GM12878 (cell line): Measurements from ENCODE around the gene MAP4K4. TPM values are rescaled to one million over a fixed set of nuclear protein-coding genes. Genes with fewer than 3 reads are reported as not detected.

ENCODE experiments used
- ATAC-seq: fragments of 200-7000 bp; cut with Tn5 transposase; 3 replicates; pipeline ENCODE4 v1.9.1; 2020; ENCODE audit warnings: mild to moderate bottlenecking, moderate library complexity
- BruUV-seq: library from RNA; stranded (reverse); fragments of 400-500 nt; replicated peaks from 2 replicates; lab custom pipeline; 2021; lab: Mats Ljungman, UMichigan
- CTCF ChIA-PET: fragments of 300-600 bp; sonication (Branson Sonifier 250); formaldehyde crosslinking; extraction: SDS; loops from one replicate; lab custom pipeline; 2021; ENCODE audit warnings: inconsistent platforms; lab: Yijun Ruan, JAX
- POLR2A ChIA-PET: fragments of 350-600 bp; formaldehyde crosslinking; extraction: SDS; loops from one replicate; lab custom pipeline; 2021; ENCODE audit warnings: inconsistent platforms; lab: Charles Lee
- RAD21 ChIA-PET: fragments of 300-600 bp; sonication (Branson Sonifier 250); formaldehyde crosslinking; loops from one replicate; lab custom pipeline; 2023; ENCODE audit warnings: antibody characterized with exemption; ENCODE audit not compliant: unreplicated experiment; lab: Charles Lee
- SMC1A ChIA-PET: fragments of 300-600 bp; sonication (Branson Sonifier 250); formaldehyde crosslinking; loops from one replicate; lab custom pipeline; 2023; ENCODE audit not compliant: unreplicated experiment, uncharacterized antibody; lab: Charles Lee
- DNase-seq: peaks from one replicate; pipeline ENCODE4 v3.0.0-alpha.2; 2011; ENCODE audit warnings: low read depth, low spot score
- FAIRE-seq: peaks from 3 replicates; lab custom pipeline; 2011; peaks lifted over from hg19 to GRCh38; lab: Jason Lieb, UNC
- H2AFZ ChIP-seq: 2 replicates; pipeline ENCODE4 v1.6.0; 2011; ENCODE audit warnings: low read depth, low read length, control low read depth; ENCODE audit not compliant: control insufficient read depth
- H3K27ac ChIP-seq: 2 replicates; pipeline ENCODE4 v1.5.1; 2011; ENCODE audit warnings: control low read depth; ENCODE audit not compliant: control insufficient read depth, insufficient read depth
- H3K27me3 ChIP-seq, 2 experiments: replicated peaks in 1 of 2; 2 replicates each; pipeline versions ENCODE4 v1.6.0 to v1.6.1; 2011; ENCODE audit warnings: low read length in 1 of 2; ENCODE audit not compliant: control insufficient read depth in 2 of 2, insufficient read depth in 2 of 2
- H3K36me3 ChIP-seq, 2 experiments: 2 replicates each; pipeline ENCODE4 v1.5.1; 2011; ENCODE audit warnings: low read length in 1 of 2; ENCODE audit not compliant: control insufficient read depth in 2 of 2, insufficient read depth in 2 of 2
- H3K4me1 ChIP-seq: 2 replicates; pipeline ENCODE4 v1.6.1; 2011; ENCODE audit warnings: mild to moderate bottlenecking, low read length, moderate library complexity, mixed read lengths; ENCODE audit not compliant: control insufficient read depth, insufficient read depth
- H3K4me2 ChIP-seq: 2 replicates; pipeline ENCODE4 v1.6.0; 2011; ENCODE audit warnings: control low read depth; ENCODE audit not compliant: control insufficient read depth, insufficient read depth
- H3K4me3 ChIP-seq: fragments of 200-600 bp; sonication (generic); 2 replicates; pipeline ENCODE4 v1.5.1; 2016
- H3K79me2 ChIP-seq: 2 replicates; pipeline ENCODE4 v1.6.0; 2011; ENCODE audit warnings: low read length; ENCODE audit not compliant: control insufficient read depth, insufficient read depth
- H3K9ac ChIP-seq: 2 replicates; pipeline ENCODE4 v1.8.0; 2011; ENCODE audit warnings: low read length, control low read depth, mixed read lengths; ENCODE audit not compliant: control insufficient read depth, insufficient read depth
- H3K9me3 ChIP-seq: replicated peaks from 3 replicates; pipeline ENCODE4 v1.5.1; 2011; ENCODE audit warnings: mild to moderate bottlenecking, low read length; ENCODE audit not compliant: control insufficient read depth, insufficient read depth
- H4K20me1 ChIP-seq: 2 replicates; pipeline ENCODE4 v1.6.0; 2011; ENCODE audit not compliant: control insufficient read depth, insufficient read depth
- MTA2 ChIP-seq: fragments of 450-650 bp; IDR thresholded peaks from 2 replicates; pipeline ENCODE4 v1.6.1; 2016; ENCODE audit warnings: low read depth, mild to moderate bottlenecking, moderate library complexity
- NBN ChIP-seq: fragments of 450-650 bp; IDR thresholded peaks from 2 replicates; pipeline ENCODE4 v1.6.1; 2016
- PAX8 ChIP-seq: fragments of 450-650 bp; IDR thresholded peaks from 2 replicates; pipeline ENCODE4 v1.6.1; 2017; ENCODE audit warnings: mild to moderate bottlenecking, moderate library complexity
- RB1 ChIP-seq: fragments of 450-650 bp; formaldehyde crosslinking; IDR thresholded peaks from 2 replicates; pipeline ENCODE4 v1.6.1; 2017; ENCODE audit warnings: mild to moderate bottlenecking, borderline replicate concordance
- SREBF1 ChIP-seq: IDR thresholded peaks from 2 replicates; pipeline ENCODE4 v1.6.1; 2012; ENCODE audit warnings: mild to moderate bottlenecking, low read length
- WGBS: methylation state at CpG from one replicate; pipeline ENCODE4 v1.1.6; 2016; ENCODE audit warnings: low lambda C conversion rate; ENCODE audit not compliant: insufficient replicate concordance, insufficient coverage; ENCODE audit errors: missing lambda C conversion rate; 5-methylcytosine and 5-hydroxymethylcytosine counted together
- in situ Hi-C: fragments of 300-500 bp; cut with MboI; formaldehyde crosslinking; loops from 9 replicates; pipeline ENCODE4 v1.14.3; 2018; ENCODE audit warnings: mixed read lengths
- intact Hi-C: fragments of 100-400 bp; cut with micrococcal nuclease; formaldehyde crosslinking; loops from one replicate; pipeline ENCODE4 v1.14.2; 2022; ENCODE audit not compliant: unreplicated experiment
- polyA plus RNA-seq, 11 experiments: library from polyadenylated mRNA; depleted of rRNA in 4 of 11; unstranded in 6 of 11; stranded (reverse) in 5 of 11; fragments of >200 nt; fragmentation: Nextera tagmentation in 4 of 11; fragmentation: Illumina TruSeq in 1 of 11; extraction: Ambion mirVana in 4 of 11; extraction: Trizol in 1 of 11; gene quantifications; 1 replicate in 1 of 11; 2 replicates in 10 of 11; pipeline versions ENCODE4 v1.2.1 to v1.2.3, GENCODE V29; 2011 to 2016; ENCODE audit warnings: inconsistent platforms in 2 of 11, missing spikeins in 2 of 11, low read depth in 1 of 11
- total RNA-seq, 4 experiments: library from RNA; depleted of rRNA in 3 of 4; stranded (reverse); fragments of >200 nt in 3 of 4; fragmentation: Illumina TruSeq in 1 of 4; extraction: Trizol in 1 of 4; gene quantifications; 2 replicates each; pipeline versions ENCODE4 v1.2.1 to v1.2.3, GENCODE V29; 2013 to 2021
- TF ChIP-seq, protein P1 (sequence below): IDR thresholded peaks from 2 replicates; pipeline ENCODE4 v1.6.1; 2012; ENCODE audit warnings: low read depth, low read length, improper control_type of control experiment

MAP4K4 gene
- total and polyA plus RNA-seq, 10 of the 15 experiments (the other 5 are each of a cell fraction or from before 2014, with no cell fraction given), result 1.9 to 50.4 (median 9.7) TPM

DNA sequence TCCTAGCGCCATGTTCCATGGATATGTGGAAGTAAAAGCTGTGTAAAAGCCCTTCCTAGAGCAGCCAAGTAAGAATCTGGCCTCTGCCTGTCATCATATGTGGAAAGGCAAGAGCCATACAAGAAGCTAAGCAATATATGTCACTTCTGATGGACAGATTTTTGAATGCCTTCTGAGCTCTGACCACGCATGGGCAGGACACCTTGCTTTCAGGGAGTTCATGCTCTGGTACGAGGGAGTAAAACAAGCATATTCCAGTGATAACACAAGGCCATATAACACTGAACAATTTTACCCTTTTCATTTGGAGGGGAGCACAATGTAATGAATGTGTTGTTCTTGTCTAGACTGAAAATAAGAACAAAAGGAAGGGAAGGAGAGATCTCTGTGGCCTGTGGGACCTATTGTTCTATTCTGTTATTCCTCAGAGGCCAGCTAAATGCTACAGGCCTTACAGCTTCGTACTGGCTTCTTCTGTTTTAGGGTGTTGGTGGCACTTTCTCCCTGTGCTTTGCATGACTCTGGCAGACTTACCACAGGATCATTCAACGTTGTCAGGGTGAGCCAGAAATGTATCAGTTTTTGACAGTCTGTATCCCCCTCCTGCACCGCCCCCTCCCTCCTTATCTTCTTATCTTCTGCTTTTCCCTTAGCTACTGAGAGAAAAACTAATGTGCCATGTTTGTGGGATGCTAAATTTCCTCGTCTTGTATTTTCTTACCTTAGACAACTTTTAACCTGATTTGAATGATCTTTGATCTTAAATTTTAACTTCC is 99.5 kb downstream of the MAP4K4 start (continued):
- TF ChIP-seq SREBF1, result no peak
- TF ChIP-seq, protein P1, sequence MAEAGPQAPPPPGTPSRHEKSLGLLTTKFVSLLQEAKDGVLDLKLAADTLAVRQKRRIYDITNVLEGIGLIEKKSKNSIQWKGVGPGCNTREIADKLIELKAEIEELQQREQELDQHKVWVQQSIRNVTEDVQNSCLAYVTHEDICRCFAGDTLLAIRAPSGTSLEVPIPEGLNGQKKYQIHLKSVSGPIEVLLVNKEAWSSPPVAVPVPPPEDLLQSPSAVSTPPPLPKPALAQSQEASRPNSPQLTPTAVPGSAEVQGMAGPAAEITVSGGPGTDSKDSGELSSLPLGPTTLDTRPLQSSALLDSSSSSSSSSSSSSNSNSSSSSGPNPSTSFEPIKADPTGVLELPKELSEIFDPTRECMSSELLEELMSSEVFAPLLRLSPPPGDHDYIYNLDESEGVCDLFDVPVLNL, result no peak
- no peak for TF ChIP-seq PAX8
- no peak for TF ChIP-seq NBN

DNA sequence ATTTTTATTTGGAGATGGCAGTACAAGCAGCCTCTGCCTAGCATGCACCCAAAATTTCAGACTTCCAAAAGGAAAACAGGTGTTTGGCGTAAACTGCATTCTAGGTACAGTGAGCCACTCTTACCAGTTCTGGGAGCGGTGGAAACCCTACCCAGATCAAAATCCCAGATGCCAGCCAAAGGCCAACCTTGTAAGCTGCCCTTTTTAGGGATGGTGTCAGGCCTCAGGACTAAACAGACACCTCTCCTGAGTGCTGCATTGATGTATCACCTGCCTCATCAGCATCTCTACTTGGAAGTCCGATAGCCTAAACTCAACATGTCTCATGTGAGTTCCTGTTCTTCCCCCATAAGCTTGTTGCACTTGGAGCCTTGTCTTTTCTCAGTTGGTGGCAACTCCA is 104.0 kb downstream of the MAP4K4 start:
- Histone ChIP-seq H2AFZ (no peak overlapping the region), H3K36me3 (no peaks in the 10 kb centered on the region), H4K20me1 (no peaks in the 10 kb centered on the region), H3K9me3 (no peaks in the 10 kb centered on the region), H3K27ac (no peak overlapping the region), H3K4me1 (no peaks in the 10 kb centered on the region), H3K9ac (no peak overlapping the region), H3K27me3 (no peaks in the 10 kb centered on the region), H3K4me3 (no peak overlapping the region), H3K79me2 (no peaks in the 10 kb centered on the region), H3K4me2 (no peak overlapping the region)
- FAIRE-seq (no peak), DNase-seq (no peak), ATAC-seq (no peak)
- RAD21 ChIA-PET, result no interaction called here
- no TSS peak for BruUV-seq
- TF ChIP-seq MTA2 (no peak), RB1 (no peak)
- POLR2A ChIA-PET, result no interaction called here
- in situ Hi-C loops, result no loop called here
- CTCF ChIA-PET, result interaction anchor here (0.5 to 1.4 kb wide), 2 partner anchors 20 to 101 kb away, joined by 3 read pairs; no protein-coding TSS in a partner anchor
- intact Hi-C loops, result no loop called here
- WGBS, result 87% methylated on average over 3 of the region's 3 CpGs
- SMC1A ChIA-PET, result interaction anchor here (0.9 to 1.3 kb wide), 3 partner anchors 9 to 371 kb away, joined by 3 to 4 read pairs (median 3); no protein-coding TSS in a partner anchor
